Measurements from ENCODE around the gene PGAP3.
"Not testable (repeated sequence)": the region's sequence is repeated elsewhere in the genome, so short reads cannot be mapped to it uniquely, and the experiment has no call there.

GRCh38 chr17:39711071-39711470 is 23.2 kb upstream of the PGAP3 start:
- TF ChIP-seq CTCF (tag by site-specific recombination; IDR thresholded peaks at IDR 0.05); GLI2 (tag by site-specific recombination; IDR thresholded peaks at IDR 0.05; ENCODE audit: borderline replicate concordance, low read depth); YY1 (tag by site-specific recombination; IDR thresholded peaks at IDR 0.05); HOXD13 (CRISPR knock-in tag; IDR thresholded peaks at IDR 0.05; ENCODE audit: borderline replicate concordance): not testable (repeated sequence)
- TF ChIP-seq, protein P1, sequence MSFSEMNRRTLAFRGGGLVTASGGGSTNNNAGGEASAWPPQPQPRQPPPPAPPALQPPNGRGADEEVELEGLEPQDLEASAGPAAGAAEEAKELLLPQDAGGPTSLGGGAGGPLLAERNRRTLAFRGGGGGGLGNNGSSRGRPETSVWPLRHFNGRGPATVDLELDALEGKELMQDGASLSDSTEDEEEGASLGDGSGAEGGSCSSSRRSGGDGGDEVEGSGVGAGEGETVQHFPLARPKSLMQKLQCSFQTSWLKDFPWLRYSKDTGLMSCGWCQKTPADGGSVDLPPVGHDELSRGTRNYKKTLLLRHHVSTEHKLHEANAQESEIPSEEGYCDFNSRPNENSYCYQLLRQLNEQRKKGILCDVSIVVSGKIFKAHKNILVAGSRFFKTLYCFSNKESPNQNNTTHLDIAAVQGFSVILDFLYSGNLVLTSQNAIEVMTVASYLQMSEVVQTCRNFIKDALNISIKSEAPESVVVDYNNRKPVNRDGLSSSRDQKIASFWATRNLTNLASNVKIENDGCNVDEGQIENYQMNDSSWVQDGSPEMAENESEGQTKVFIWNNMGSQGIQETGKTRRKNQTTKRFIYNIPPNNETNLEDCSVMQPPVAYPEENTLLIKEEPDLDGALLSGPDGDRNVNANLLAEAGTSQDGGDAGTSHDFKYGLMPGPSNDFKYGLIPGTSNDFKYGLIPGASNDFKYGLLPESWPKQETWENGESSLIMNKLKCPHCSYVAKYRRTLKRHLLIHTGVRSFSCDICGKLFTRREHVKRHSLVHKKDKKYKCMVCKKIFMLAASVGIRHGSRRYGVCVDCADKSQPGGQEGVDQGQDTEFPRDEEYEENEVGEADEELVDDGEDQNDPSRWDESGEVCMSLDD (tag by site-specific recombination; IDR thresholded peaks at IDR 0.05) = not testable (repeated sequence)
- TF ChIP-seq, protein P2, sequence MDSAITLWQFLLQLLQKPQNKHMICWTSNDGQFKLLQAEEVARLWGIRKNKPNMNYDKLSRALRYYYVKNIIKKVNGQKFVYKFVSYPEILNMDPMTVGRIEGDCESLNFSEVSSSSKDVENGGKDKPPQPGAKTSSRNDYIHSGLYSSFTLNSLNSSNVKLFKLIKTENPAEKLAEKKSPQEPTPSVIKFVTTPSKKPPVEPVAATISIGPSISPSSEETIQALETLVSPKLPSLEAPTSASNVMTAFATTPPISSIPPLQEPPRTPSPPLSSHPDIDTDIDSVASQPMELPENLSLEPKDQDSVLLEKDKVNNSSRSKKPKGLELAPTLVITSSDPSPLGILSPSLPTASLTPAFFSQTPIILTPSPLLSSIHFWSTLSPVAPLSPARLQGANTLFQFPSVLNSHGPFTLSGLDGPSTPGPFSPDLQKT (IDR thresholded peaks at IDR 0.05; ENCODE audit: borderline replicate concordance, low read depth, low read length) = not testable (repeated sequence)

Measured in HEK293 (cell line).